Measurements from ENCODE around the gene PPME1.

- TF ChIP-seq, protein P1, sequence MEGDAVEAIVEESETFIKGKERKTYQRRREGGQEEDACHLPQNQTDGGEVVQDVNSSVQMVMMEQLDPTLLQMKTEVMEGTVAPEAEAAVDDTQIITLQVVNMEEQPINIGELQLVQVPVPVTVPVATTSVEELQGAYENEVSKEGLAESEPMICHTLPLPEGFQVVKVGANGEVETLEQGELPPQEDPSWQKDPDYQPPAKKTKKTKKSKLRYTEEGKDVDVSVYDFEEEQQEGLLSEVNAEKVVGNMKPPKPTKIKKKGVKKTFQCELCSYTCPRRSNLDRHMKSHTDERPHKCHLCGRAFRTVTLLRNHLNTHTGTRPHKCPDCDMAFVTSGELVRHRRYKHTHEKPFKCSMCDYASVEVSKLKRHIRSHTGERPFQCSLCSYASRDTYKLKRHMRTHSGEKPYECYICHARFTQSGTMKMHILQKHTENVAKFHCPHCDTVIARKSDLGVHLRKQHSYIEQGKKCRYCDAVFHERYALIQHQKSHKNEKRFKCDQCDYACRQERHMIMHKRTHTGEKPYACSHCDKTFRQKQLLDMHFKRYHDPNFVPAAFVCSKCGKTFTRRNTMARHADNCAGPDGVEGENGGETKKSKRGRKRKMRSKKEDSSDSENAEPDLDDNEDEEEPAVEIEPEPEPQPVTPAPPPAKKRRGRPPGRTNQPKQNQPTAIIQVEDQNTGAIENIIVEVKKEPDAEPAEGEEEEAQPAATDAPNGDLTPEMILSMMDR (IDR thresholded peaks at IDR 0.05 in 2 of 3, conservative IDR thresholded peaks at IDR 0.05 in 1 of 3; ENCODE audit: borderline replicate concordance in 1 of 3, insufficient read depth in 1 of 3, low read depth in 2 of 3, low read length in 2 of 3), result no peak
- TF ChIP-seq POLR2A (IDR thresholded peaks at IDR 0.05; ENCODE audit: borderline replicate concordance, extremely low read depth, insufficient read depth, insufficient read length) (no peak), POLR2AphosphoS5 (IDR thresholded peaks at IDR 0.05; ENCODE audit: low read depth, low read length) (no peak), ZFX (IDR thresholded peaks at IDR 0.05) (no peak), EZH2 (IDR thresholded peaks at IDR 0.05) (no peak), YY1 (IDR thresholded peaks at IDR 0.05; ENCODE audit: extremely low read depth, insufficient replicate concordance, low read depth, low read length) (no peak), EZH2phosphoT487 (IDR thresholded peaks at IDR 0.05; ENCODE audit: borderline replicate concordance) (no peak)
These were observed 23.7 kb upstream of the PPME1 start for GRCh38 chr11:74147199-74147929.
